ENCODE measurements around the gene CIZ1. TPM values are rescaled to one million over a fixed set of nuclear protein-coding genes. Genes with fewer than 3 reads are reported as not detected.

CIZ1 gene
- total RNA-seq, 4 donors from 2014 or later, result 46.0 to 103 (median 59.9) TPM

DNA sequence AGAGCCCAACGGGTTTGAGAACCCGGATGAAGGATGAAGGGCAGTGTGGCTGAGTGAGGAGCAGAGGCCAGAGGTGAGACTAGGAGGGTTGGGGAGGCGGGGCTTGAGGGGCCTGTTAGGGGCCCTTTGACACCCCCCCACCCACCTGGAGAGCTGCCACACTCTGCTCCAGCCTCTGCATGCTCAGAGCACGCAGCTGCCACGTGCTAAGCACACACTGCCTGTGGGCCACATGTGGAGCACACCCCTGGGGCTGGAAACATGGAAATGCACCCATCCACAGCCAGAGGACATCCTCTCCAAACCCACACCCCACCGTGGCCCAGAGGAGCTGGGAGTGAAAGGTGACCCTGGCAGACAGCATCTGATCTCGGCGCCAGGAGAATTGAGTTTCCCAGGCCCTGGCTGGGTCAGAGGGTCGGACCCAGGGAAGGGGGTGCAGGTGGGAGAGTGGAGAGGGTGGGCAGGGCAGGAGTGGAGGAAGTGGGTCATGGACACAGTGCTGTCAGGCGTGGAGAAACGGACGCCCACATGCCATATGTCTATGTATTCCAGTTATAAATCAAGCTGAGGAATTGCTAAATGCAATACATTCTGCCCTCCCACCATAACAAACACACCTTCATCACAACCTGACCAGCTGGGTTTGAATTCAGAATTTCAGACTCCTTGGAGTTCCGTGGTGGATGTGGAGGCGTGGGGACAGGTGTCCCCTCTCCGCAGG, 17.7 kb upstream of the CIZ1 start:
- TF ChIP-seq CTCF (IDR thresholded peaks at IDR 0.05; ENCODE audit: low read depth), result no peak

GRCh38 chr9:128208386-128208785, 17.0 kb upstream of the CIZ1 start:
- no peak for TF ChIP-seq CTCF (IDR thresholded peaks at IDR 0.05; ENCODE audit: low read depth)

DNA sequence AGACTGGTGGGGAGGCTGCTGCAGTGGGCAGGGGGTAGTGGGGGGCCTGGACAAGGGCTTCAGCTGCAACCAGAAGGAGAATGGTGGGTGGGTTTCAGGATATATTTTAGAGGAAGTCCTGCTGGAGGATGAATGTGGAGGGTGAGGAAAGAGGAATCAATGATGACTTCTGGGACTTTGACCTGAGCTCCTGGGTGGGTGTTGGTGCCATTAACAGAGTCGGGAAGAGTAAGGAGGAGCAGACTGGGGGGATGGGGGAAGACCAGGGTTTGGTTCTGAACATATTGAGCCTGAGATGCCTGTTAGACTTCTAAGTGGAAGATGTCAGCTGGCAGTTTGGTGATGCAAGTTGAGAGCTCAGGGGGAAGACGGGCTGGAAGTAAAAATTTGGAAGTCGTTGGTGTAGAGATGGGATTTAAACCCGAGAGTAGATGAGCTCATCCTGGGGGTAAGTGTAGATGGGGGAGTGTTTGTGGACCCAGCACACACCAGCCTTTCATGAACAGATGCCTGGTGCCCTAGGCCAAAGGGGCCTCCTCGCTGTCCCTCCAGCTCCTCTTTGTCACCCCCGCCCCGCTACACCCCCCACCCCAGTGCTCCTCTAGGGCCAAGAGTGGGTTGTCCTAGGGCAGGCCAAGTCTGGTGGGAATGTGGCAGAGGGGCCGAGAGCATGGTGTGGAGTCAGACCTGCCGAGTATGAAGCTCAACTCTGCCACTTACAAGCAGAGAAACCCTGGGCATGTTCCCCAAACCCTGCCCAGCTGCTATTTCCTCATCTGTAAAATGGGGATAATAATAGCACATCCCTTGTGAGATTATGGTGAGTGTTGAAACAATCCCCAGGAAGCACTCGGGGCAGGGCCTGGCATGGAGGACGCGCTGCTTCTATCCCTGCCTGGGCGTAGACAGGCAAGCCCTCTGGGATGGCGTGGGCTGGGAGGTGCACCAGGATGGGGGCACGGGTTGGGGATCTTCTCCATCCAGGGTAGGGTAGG, 15.8 kb upstream of the CIZ1 start:
- no peak for TF ChIP-seq CTCF (IDR thresholded peaks at IDR 0.05; ENCODE audit: low read depth)

GRCh38 chr9:128206484-128206883, 15.1 kb upstream of the CIZ1 start:
- no peak for TF ChIP-seq CTCF (IDR thresholded peaks at IDR 0.05; ENCODE audit: low read depth)

GRCh38 chr9:128205296-128205944, 14.0 kb upstream of the CIZ1 start:
- no peak for TF ChIP-seq CTCF (IDR thresholded peaks at IDR 0.05; ENCODE audit: low read depth)

DNA sequence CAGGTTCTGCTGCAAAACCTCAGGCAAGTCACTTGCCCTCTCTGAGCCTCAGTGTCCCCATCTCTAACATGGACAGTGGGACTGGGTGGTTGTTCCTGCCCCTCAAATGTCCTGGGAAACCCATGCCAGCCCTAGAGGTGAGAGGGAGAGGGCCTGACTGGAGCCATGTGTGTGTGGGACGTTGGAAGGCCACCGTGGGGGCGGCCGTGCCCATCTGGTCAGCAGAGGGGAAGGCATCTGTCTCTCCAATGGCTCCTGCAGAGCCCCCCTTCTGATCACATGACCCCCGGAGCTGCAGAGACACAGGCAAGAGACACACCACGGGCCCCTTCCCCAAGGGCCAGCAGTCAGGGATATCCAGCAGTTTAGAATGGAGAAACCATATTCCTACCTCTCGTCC, 13.5 kb upstream of the CIZ1 start:
- TF ChIP-seq CTCF (IDR thresholded peaks at IDR 0.05; ENCODE audit: low read depth), result no peak
